Endothelial cell of umbilical vein (primary cell): ENCODE measurements around the gene ELP4. TPM values are rescaled to one million over a fixed set of nuclear protein-coding genes. Genes with fewer than 3 reads are reported as not detected.

Experiments
- BruUV-seq: library from RNA; stranded (reverse); fragments of 400-500 nt; replicated peaks from 2 replicates; lab custom pipeline; 2021; lab: Mats Ljungman, UMichigan
- CTCF ChIA-PET: fragments of 300-600, 350-600 bp; sonication (Branson Sonifier 250); formaldehyde crosslinking; loops from one replicate; lab custom pipeline; 2021; ENCODE audit warnings: antibody characterized with exemption, inconsistent platforms; lab: Charles Lee
- POLR2A ChIA-PET: fragments of 300-600, 350-600 bp; sonication (Branson Sonifier 250); formaldehyde crosslinking; loops from one replicate; lab custom pipeline; 2021; ENCODE audit warnings: antibody characterized with exemption, inconsistent platforms; lab: Charles Lee
- DNase-seq: peaks from one replicate; pipeline ENCODE4 v3.0.0-alpha.2; 2011; ENCODE audit warnings: low read depth, low spot score
- FAIRE-seq: peaks from 2 replicates; lab custom pipeline; 2011; peaks lifted over from hg19 to GRCh38; lab: Jason Lieb, UNC
- H2AFZ ChIP-seq: 2 replicates; pipeline ENCODE4 v1.6.0; 2012; ENCODE audit warnings: low read depth, low read length, control low read depth, inconsistent platforms
- H3K27ac ChIP-seq: 2 replicates; pipeline ENCODE4 v1.5.1; 2011; ENCODE audit warnings: low read depth, mild to moderate bottlenecking, control low read depth, low read length, moderate library complexity; ENCODE audit not compliant: insufficient read depth
- H3K27me3 ChIP-seq, 2 experiments: 2 replicates each; pipeline versions ENCODE4 v1.6.0 to v1.6.1; 2011; ENCODE audit warnings: low read length in 2 of 2, mixed read lengths in 1 of 2; ENCODE audit not compliant: control insufficient read depth in 2 of 2, insufficient read depth in 2 of 2
- H3K36me3 ChIP-seq, 2 experiments: 2 replicates in 1 of 2; 3 replicates in 1 of 2; pipeline ENCODE4 v1.5.1; 2011; ENCODE audit warnings: low read length in 2 of 2, mild to moderate bottlenecking in 1 of 2, moderate library complexity in 1 of 2; ENCODE audit not compliant: control insufficient read depth in 2 of 2, insufficient read depth in 2 of 2; ENCODE audit errors: extremely low read depth in 1 of 2
- H3K4me1 ChIP-seq: 3 replicates; pipeline ENCODE4 v1.5.1; 2011; ENCODE audit warnings: mild to moderate bottlenecking, low read length; ENCODE audit not compliant: control insufficient read depth, insufficient read depth; ENCODE audit errors: extremely low read depth
- H3K4me2 ChIP-seq: 2 replicates; pipeline ENCODE4 v1.6.1; 2011; ENCODE audit warnings: low read length, control low read depth, mixed read lengths; ENCODE audit not compliant: insufficient read depth
- H3K4me3 ChIP-seq, 3 experiments: fragments of 200-600 bp in 1 of 3; sonication (generic), shearing (Covaris generic) in 1 of 3; replicated peaks in 1 of 3; 2 replicates each; pipeline ENCODE4 v1.5.1; 2011 to 2016; ENCODE audit warnings: control low read depth in 3 of 3, low read length in 3 of 3, mild to moderate bottlenecking in 2 of 3, inconsistent platforms in 1 of 3, low read depth in 1 of 3, moderate library complexity in 1 of 3; ENCODE audit not compliant: insufficient read depth in 1 of 3
- H3K79me2 ChIP-seq: 2 replicates; pipeline ENCODE4 v1.6.0; 2012; ENCODE audit warnings: low read length, inconsistent platforms; ENCODE audit not compliant: control insufficient read depth, insufficient read depth
- H3K9ac ChIP-seq: replicated peaks from 2 replicates; pipeline ENCODE3; 2011; ENCODE audit warnings: low read length, control low read depth; ENCODE audit not compliant: insufficient read depth; ENCODE audit errors: extremely low read depth
- H3K9me1 ChIP-seq: replicated peaks from 3 replicates; pipeline ENCODE4 v1.6.0; 2011; ENCODE audit warnings: mild to moderate bottlenecking, low read length; ENCODE audit not compliant: control insufficient read depth, insufficient read depth; ENCODE audit errors: extremely low read depth
- H3K9me3 ChIP-seq: replicated peaks from 2 replicates; pipeline ENCODE4 v1.5.1; 2012; ENCODE audit warnings: low read length, inconsistent platforms; ENCODE audit not compliant: control insufficient read depth, insufficient read depth
- H4K20me1 ChIP-seq: replicated peaks from 2 replicates; pipeline ENCODE3; 2011; ENCODE audit warnings: mild to moderate bottlenecking, low read length; ENCODE audit not compliant: control insufficient read depth, insufficient read depth; ENCODE audit errors: extremely low read depth
- GATA2 ChIP-seq: IDR thresholded peaks from 2 replicates; pipeline ENCODE4 v1.7.0; 2011; ENCODE audit warnings: low read depth, mild to moderate bottlenecking, moderate library complexity, mixed read lengths, low read length; ENCODE audit not compliant: insufficient read length, insufficient read depth
- JUN ChIP-seq: IDR thresholded peaks from 2 replicates; pipeline ENCODE4 v1.6.1; 2011; ENCODE audit warnings: borderline replicate concordance, low read depth; ENCODE audit not compliant: insufficient read length, insufficient read depth
- MAX ChIP-seq: IDR thresholded peaks from 2 replicates; pipeline ENCODE4 v1.6.1; 2011; ENCODE audit not compliant: insufficient read depth, insufficient read length
- POLR2A ChIP-seq: IDR thresholded peaks from 2 replicates; pipeline ENCODE4 v1.6.1; 2012; ENCODE audit warnings: low read depth, mild to moderate bottlenecking, control low read depth, low read length
- POLR2AphosphoS5 ChIP-seq: IDR thresholded peaks from 2 replicates; pipeline ENCODE4 v1.6.1; 2012; ENCODE audit warnings: low read depth, mild to moderate bottlenecking, control low read depth, low read length, moderate library complexity; ENCODE audit not compliant: insufficient read depth
- dilution Hi-C: fragments of 300-500 bp; cut with MboI; formaldehyde crosslinking; loops from one replicate; pipeline ENCODE4 v1.15.0; 2019; ENCODE audit warnings: low sequenced_read_pairs; ENCODE audit not compliant: extremely low pct_ligation_motif_present
- intact Hi-C: fragments of 100-400 bp; cut with micrococcal nuclease; formaldehyde crosslinking; loops from one replicate; pipeline ENCODE4 v1.10.0; 2022
- polyA plus RNA-seq, 4 experiments: library from polyadenylated mRNA; depleted of rRNA in 3 of 4; stranded (reverse) in 3 of 4; unstranded in 1 of 4; fragments of >200 nt; gene quantifications; 2 replicates each; pipeline versions ENCODE4 v1.2.1 to v1.2.3, GENCODE V29; 2011 to 2012; ENCODE audit warnings: missing spikeins in 1 of 4
- total RNA-seq: library from RNA; stranded (reverse); gene quantifications from 2 replicates; pipeline ENCODE4 v1.2.3, GENCODE V29; 2021
- TF ChIP-seq, protein P1 (sequence below), 2 donors: IDR thresholded peaks; 1 replicate in 1 of 2; 2 replicates in 1 of 2; pipeline ENCODE4 v1.5.1; 2011; ENCODE audit warnings: low read length in 2 of 2, mild to moderate bottlenecking in 2 of 2, moderate library complexity in 2 of 2, control low read depth in 1 of 2, inconsistent platforms in 1 of 2, low read depth in 1 of 2; ENCODE audit not compliant: insufficient read depth in 1 of 2; ENCODE audit errors: extremely low read depth in 1 of 2

ELP4 gene
- total and polyA plus RNA-seq, 2 donors (not counting 3 experiments of a cell fraction or from before 2014, with no cell fraction given): 11.6 to 16.3 TPM

DNA sequence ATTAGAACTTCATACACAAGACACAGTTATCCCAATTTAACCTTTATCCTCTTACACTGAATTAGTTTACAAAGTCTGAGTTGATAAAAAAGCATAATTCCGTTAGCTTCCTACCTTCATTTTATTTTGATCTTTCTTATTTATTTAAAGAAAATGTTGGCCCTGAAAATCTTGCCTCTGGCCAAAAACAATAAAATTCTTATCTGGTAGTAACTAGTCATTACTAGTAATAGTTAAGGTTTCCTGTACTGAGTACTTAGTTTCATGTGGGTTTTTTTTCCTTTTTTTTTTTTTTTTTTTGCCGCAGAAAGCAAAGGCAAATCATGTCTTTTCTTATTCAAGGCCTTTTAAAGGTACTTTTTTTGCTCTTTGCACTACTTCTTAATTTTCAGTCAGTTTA, 180.9 kb downstream of the ELP4 start:
- TF ChIP-seq GATA2 (no peak), POLR2A (no peak), MAX (no peak), POLR2AphosphoS5 (no peak), JUN (no peak)
- TF ChIP-seq, protein P1, sequence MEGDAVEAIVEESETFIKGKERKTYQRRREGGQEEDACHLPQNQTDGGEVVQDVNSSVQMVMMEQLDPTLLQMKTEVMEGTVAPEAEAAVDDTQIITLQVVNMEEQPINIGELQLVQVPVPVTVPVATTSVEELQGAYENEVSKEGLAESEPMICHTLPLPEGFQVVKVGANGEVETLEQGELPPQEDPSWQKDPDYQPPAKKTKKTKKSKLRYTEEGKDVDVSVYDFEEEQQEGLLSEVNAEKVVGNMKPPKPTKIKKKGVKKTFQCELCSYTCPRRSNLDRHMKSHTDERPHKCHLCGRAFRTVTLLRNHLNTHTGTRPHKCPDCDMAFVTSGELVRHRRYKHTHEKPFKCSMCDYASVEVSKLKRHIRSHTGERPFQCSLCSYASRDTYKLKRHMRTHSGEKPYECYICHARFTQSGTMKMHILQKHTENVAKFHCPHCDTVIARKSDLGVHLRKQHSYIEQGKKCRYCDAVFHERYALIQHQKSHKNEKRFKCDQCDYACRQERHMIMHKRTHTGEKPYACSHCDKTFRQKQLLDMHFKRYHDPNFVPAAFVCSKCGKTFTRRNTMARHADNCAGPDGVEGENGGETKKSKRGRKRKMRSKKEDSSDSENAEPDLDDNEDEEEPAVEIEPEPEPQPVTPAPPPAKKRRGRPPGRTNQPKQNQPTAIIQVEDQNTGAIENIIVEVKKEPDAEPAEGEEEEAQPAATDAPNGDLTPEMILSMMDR (IDR thresholded peaks at IDR 0.05; ENCODE audit: extremely low read depth in 1 of 2, insufficient read depth in 1 of 2, low read depth in 1 of 2, low read length in 2 of 2): no peak
- Histone ChIP-seq H3K36me3 (no peaks in the 10 kb centered on the region), H3K4me2 (no peak overlapping the region), H3K9ac (no peak overlapping the region), H3K4me3 (no peak overlapping the region), H3K9me3 (no peaks in the 10 kb centered on the region), H3K79me2 (no peaks in the 10 kb centered on the region), H2AFZ (no peak overlapping the region), H3K27me3 (no peaks in the 10 kb centered on the region), H3K27ac (no peak overlapping the region), H4K20me1 (peaks cover 3% of the 10 kb centered on the region), H3K9me1 (no peaks in the 10 kb centered on the region), H3K4me1 (peaks cover 8% of the 10 kb centered on the region)
- intact Hi-C loops (no loop called here), dilution Hi-C loops (no loop called here)
- ChIA-PET CTCF (interaction anchor here (0.7 to 3.3 kb wide), 8 partner anchors 11 to 249 kb away, joined by 3 to 18 read pairs (median 4); partner anchors contain the start of genes ELP4 and IMMP1L), POLR2A (no interaction called here)
- DNase-seq: peak; percentile 41
- FAIRE-seq: no peak
- BruUV-seq: no TSS peak
